Measurements from ENCODE around the gene ID4.

The ID4 gene

GRCh38 chr6:19857703-19858102 is 20.5 kb downstream of the ID4 start:
- Histone ChIP-seq H3K27me3 (ENCODE audit: insufficient read depth, low read length) (no peaks in the 10 kb centered on the region), H3K4me3 (ENCODE audit: low read depth, low read length) (no peak overlapping the region), H3K14ac (ENCODE audit: low read length) (no peak overlapping the region), H3K9ac (ENCODE audit: low read length) (no peak overlapping the region), H3K79me2 (ENCODE audit: control insufficient read depth, insufficient read depth, low read length, poor library complexity) (no peaks in the 10 kb centered on the region), H2BK5ac (ENCODE audit: low read depth, low read length, poor library complexity) (no peak overlapping the region), H3K4me2 (ENCODE audit: low read length) (no peak overlapping the region), H3K27ac (ENCODE audit: low read depth, low read length) (no peak overlapping the region), H3K79me1 (ENCODE audit: low read length) (no peaks in the 10 kb centered on the region), H3K4me1 (ENCODE audit: control insufficient read depth in 1 of 2, insufficient read depth in 2 of 2, low read length in 2 of 2) (peaks cover 4% of the 10 kb centered on the region in 2 experiments), H3K18ac (ENCODE audit: low read length) (no peak overlapping the region), H3K4ac (ENCODE audit: low read depth, low read length) (no peak overlapping the region), H3K36me3 (ENCODE audit: control insufficient read depth in 1 of 2, insufficient read depth in 2 of 2, low read length in 2 of 2) (no peaks in the 10 kb centered on the region), H2BK12ac (ENCODE audit: low read length) (no peak overlapping the region), H2AFZ (ENCODE audit: insufficient read depth, low read length, poor library complexity) (no peak overlapping the region), H2BK120ac (ENCODE audit: insufficient read depth, low read length, poor library complexity) (no peak overlapping the region), H4K12ac (ENCODE audit: low read depth, low read length) (no peak overlapping the region), H3K9me3 (ENCODE audit: insufficient read depth, low read depth, low read length) (no peaks in the 10 kb centered on the region), H4K91ac (ENCODE audit: low read depth, low read length) (no peak overlapping the region), H4K8ac (ENCODE audit: low read depth, low read length) (no peak overlapping the region), H2AK5ac (ENCODE audit: low read length) (no peak overlapping the region), H3K23ac (ENCODE audit: low read length) (no peak overlapping the region)
- no peak for DNase-seq
- WGBS (ENCODE audit: extremely low coverage, insufficient coverage, insufficient read length), result no CpG with 5 or more reads among the region's 4 CpGs

GRCh38 chr6:19860235-19860877 is 23.2 kb downstream of the ID4 start:
- no peak overlapping the region for H3K23ac ChIP-seq (ENCODE audit: low read length)
- H4K8ac ChIP-seq (ENCODE audit: low read depth, low read length), result no peak overlapping the region
- no peak overlapping the region for H4K91ac ChIP-seq (ENCODE audit: low read depth, low read length)
- H3K79me1 ChIP-seq (ENCODE audit: low read length), result no peaks in the 10 kb centered on the region
- no peak overlapping the region for H3K9ac ChIP-seq (ENCODE audit: low read length)
- no peak overlapping the region for H2BK5ac ChIP-seq (ENCODE audit: low read depth, low read length, poor library complexity)
- no peak overlapping the region for H3K4ac ChIP-seq (ENCODE audit: low read depth, low read length)
- no peak overlapping the region for H2AFZ ChIP-seq (ENCODE audit: insufficient read depth, low read length, poor library complexity)
- H4K12ac ChIP-seq (ENCODE audit: low read depth, low read length), result no peak overlapping the region
- no peak overlapping the region for H3K14ac ChIP-seq (ENCODE audit: low read length)
- H3K36me3 ChIP-seq (ENCODE audit: control insufficient read depth in 1 of 2, insufficient read depth in 2 of 2, low read length in 2 of 2), result no peaks in the 10 kb centered on the region
- DNase-seq, result peak; percentile 68 to 85
- WGBS (ENCODE audit: extremely low coverage, insufficient coverage, insufficient read length), result no CpG with 5 or more reads among the region's 4 CpGs
- no peak overlapping the region for H3K18ac ChIP-seq (ENCODE audit: low read length)
- H3K4me1 ChIP-seq (ENCODE audit: control insufficient read depth in 1 of 2, insufficient read depth in 2 of 2, low read length in 2 of 2), result peaks cover 4% of the 10 kb centered on the region in 2 experiments
- no peaks in the 10 kb centered on the region for H3K79me2 ChIP-seq (ENCODE audit: control insufficient read depth, insufficient read depth, low read length, poor library complexity)
- H3K27ac ChIP-seq (ENCODE audit: low read depth, low read length), result no peak overlapping the region
- H3K4me2 ChIP-seq (ENCODE audit: low read length), result no peak overlapping the region
- no peak overlapping the region for H2BK120ac ChIP-seq (ENCODE audit: insufficient read depth, low read length, poor library complexity)
- no peaks in the 10 kb centered on the region for H3K9me3 ChIP-seq (ENCODE audit: insufficient read depth, low read depth, low read length)
- no peaks in the 10 kb centered on the region for H3K27me3 ChIP-seq (ENCODE audit: insufficient read depth, low read length)
- H3K4me3 ChIP-seq (ENCODE audit: low read depth, low read length), result no peak overlapping the region
- no peak overlapping the region for H2AK5ac ChIP-seq (ENCODE audit: low read length)
- H2BK12ac ChIP-seq (ENCODE audit: low read length), result no peak overlapping the region

DNA sequence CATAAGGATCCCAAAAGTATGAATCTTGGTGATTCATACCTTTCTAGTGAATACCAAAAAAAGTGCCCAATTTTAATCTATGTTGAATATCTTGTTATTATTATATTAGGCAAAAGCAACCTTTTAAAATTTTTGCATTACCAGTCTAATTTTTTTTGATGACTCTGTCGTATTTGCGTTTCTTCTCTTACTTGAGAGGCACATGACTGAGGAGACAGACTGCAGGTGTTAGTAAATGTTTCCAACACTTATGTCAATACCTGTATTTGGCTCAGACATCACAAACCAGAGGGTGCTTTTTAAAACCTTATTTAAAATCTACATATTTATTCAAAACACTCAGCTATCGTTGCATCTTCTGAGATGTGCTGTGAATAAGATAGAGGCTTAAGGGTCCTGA is 27.1 kb downstream of the ID4 start:
- Histone ChIP-seq H2AFZ (ENCODE audit: insufficient read depth, low read length, poor library complexity) (no peak overlapping the region), H3K18ac (ENCODE audit: low read length) (no peak overlapping the region), H2BK120ac (ENCODE audit: insufficient read depth, low read length, poor library complexity) (no peak overlapping the region), H3K27ac (ENCODE audit: low read depth, low read length) (no peak overlapping the region), H3K79me2 (ENCODE audit: control insufficient read depth, insufficient read depth, low read length, poor library complexity) (no peaks in the 10 kb centered on the region), H4K91ac (ENCODE audit: low read depth, low read length) (no peak overlapping the region), H3K23ac (ENCODE audit: low read length) (no peak overlapping the region), H3K4me2 (ENCODE audit: low read length) (no peak overlapping the region), H3K79me1 (ENCODE audit: low read length) (no peaks in the 10 kb centered on the region), H3K36me3 (ENCODE audit: control insufficient read depth in 1 of 2, insufficient read depth in 2 of 2, low read length in 2 of 2) (no peaks in the 10 kb centered on the region), H2AK5ac (ENCODE audit: low read length) (no peak overlapping the region), H3K9ac (ENCODE audit: low read length) (no peak overlapping the region), H3K4ac (ENCODE audit: low read depth, low read length) (no peak overlapping the region), H2BK5ac (ENCODE audit: low read depth, low read length, poor library complexity) (no peak overlapping the region), H3K4me1 (ENCODE audit: control insufficient read depth in 1 of 2, insufficient read depth in 2 of 2, low read length in 2 of 2) (peaks cover 6 to 8% of the 10 kb centered on the region in 2 experiments), H3K14ac (ENCODE audit: low read length) (no peak overlapping the region), H3K9me3 (ENCODE audit: insufficient read depth, low read depth, low read length) (no peaks in the 10 kb centered on the region), H4K8ac (ENCODE audit: low read depth, low read length) (no peak overlapping the region), H3K27me3 (ENCODE audit: insufficient read depth, low read length) (no peaks in the 10 kb centered on the region), H2BK12ac (ENCODE audit: low read length) (no peak overlapping the region), H4K12ac (ENCODE audit: low read depth, low read length) (no peak overlapping the region), H3K4me3 (ENCODE audit: low read depth, low read length) (no peak overlapping the region)
- DNase-seq, result no peak
- no CpG with 5 or more reads among the region's 3 CpGs for WGBS (ENCODE audit: extremely low coverage, insufficient coverage, insufficient read length)

DNA sequence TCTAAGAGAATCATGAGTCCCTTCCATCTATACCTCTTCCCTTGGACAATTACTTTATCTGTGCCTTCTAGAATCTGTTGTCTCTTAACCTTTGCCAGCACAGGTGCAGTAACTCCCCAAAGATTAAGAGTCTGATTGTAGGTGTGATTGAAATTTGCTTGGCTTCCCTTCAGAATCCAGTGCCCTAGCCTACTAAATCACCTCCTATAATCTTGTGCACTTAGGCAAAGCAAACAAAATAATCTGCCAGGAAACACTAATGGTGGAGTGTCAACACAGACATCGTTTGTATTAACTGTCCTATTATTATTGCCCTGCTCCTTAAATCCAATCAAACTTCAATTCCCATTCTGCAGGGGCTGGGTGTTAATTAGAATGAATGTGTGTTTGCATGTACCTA is 28.0 kb downstream of the ID4 start:
- no peak overlapping the region for H4K91ac ChIP-seq (ENCODE audit: low read depth, low read length)
- no peak overlapping the region for H3K4me2 ChIP-seq (ENCODE audit: low read length)
- no peak overlapping the region for H3K9ac ChIP-seq (ENCODE audit: low read length)
- H3K4me1 ChIP-seq (ENCODE audit: control insufficient read depth in 1 of 2, insufficient read depth in 2 of 2, low read length in 2 of 2), result peaks cover 6 to 8% of the 10 kb centered on the region in 2 experiments
- no peaks in the 10 kb centered on the region for H3K9me3 ChIP-seq (ENCODE audit: insufficient read depth, low read depth, low read length)
- no peaks in the 10 kb centered on the region for H3K36me3 ChIP-seq (ENCODE audit: control insufficient read depth in 1 of 2, insufficient read depth in 2 of 2, low read length in 2 of 2)
- H2BK120ac ChIP-seq (ENCODE audit: insufficient read depth, low read length, poor library complexity), result no peak overlapping the region
- H2AFZ ChIP-seq (ENCODE audit: insufficient read depth, low read length, poor library complexity), result no peak overlapping the region
- H2BK12ac ChIP-seq (ENCODE audit: low read length), result no peak overlapping the region
- no peak overlapping the region for H3K14ac ChIP-seq (ENCODE audit: low read length)
- no peaks in the 10 kb centered on the region for H3K27me3 ChIP-seq (ENCODE audit: insufficient read depth, low read length)
- H2AK5ac ChIP-seq (ENCODE audit: low read length), result no peak overlapping the region
- H3K18ac ChIP-seq (ENCODE audit: low read length), result no peak overlapping the region
- no peaks in the 10 kb centered on the region for H3K79me1 ChIP-seq (ENCODE audit: low read length)
- no peak overlapping the region for H3K23ac ChIP-seq (ENCODE audit: low read length)
- H4K12ac ChIP-seq (ENCODE audit: low read depth, low read length), result no peak overlapping the region
- no peak for DNase-seq
- no peaks in the 10 kb centered on the region for H3K79me2 ChIP-seq (ENCODE audit: control insufficient read depth, insufficient read depth, low read length, poor library complexity)
- H4K8ac ChIP-seq (ENCODE audit: low read depth, low read length), result no peak overlapping the region
- H3K4me3 ChIP-seq (ENCODE audit: low read depth, low read length), result no peak overlapping the region
- WGBS (ENCODE audit: extremely low coverage, insufficient coverage, insufficient read length), result no CpG with 5 or more reads among the region's 1 CpG
- H3K27ac ChIP-seq (ENCODE audit: low read depth, low read length), result no peak overlapping the region
- H2BK5ac ChIP-seq (ENCODE audit: low read depth, low read length, poor library complexity), result no peak overlapping the region
- H3K4ac ChIP-seq (ENCODE audit: low read depth, low read length), result no peak overlapping the region
